Lung (tissue), 12 donors: ENCODE results near the gene SNX25. TPM values are rescaled to one million over a fixed set of nuclear protein-coding genes. Genes with fewer than 3 reads are reported as not detected.
A peak's percentile ranks its signal among the peaks of the same experiment; 100 is the strongest.

ENCODE experiments used
- ATAC-seq: fragments of 200-7000 bp; cut with Tn5 transposase; one replicate; pipeline ENCODE4 v1.9.1; 2020; ENCODE audit warnings: moderate number of reproducible peaks; ENCODE audit not compliant: insufficient read depth, low FRiP score
- DNase-seq, 3 donors: peaks; one replicate each; pipeline ENCODE4 v3.0.0-alpha.2; 2013 to 2017
- H3K27ac ChIP-seq, 2 donors: one replicate each; pipeline ENCODE4 v1.5.1; 2013; ENCODE audit warnings: mild to moderate bottlenecking in 2 of 2, moderate library complexity in 2 of 2, control low read depth in 1 of 2, inconsistent platforms in 1 of 2, low read depth in 1 of 2, low read length in 1 of 2
- H3K27me3 ChIP-seq, 3 donors: one replicate each; pipeline ENCODE4 v1.5.1; 2013; ENCODE audit warnings: low read length in 2 of 3; ENCODE audit not compliant: control insufficient read depth in 3 of 3, insufficient read depth in 3 of 3
- H3K36me3 ChIP-seq, 4 donors: one replicate each; pipeline ENCODE4 v1.5.1; 2013; ENCODE audit warnings: low read length in 4 of 4, mild to moderate bottlenecking in 1 of 4, moderate library complexity in 1 of 4; ENCODE audit not compliant: control insufficient read depth in 4 of 4, insufficient read depth in 4 of 4
- H3K4me1 ChIP-seq, 5 donors: one replicate each; pipeline ENCODE4 v1.5.1; 2013; ENCODE audit warnings: low read length in 5 of 5, mild to moderate bottlenecking in 2 of 5, moderate library complexity in 1 of 5; ENCODE audit not compliant: control insufficient read depth in 5 of 5, insufficient read depth in 5 of 5
- H3K4me3 ChIP-seq: one replicate; pipeline ENCODE4 v1.5.1; 2013; ENCODE audit warnings: mild to moderate bottlenecking, control low read depth, moderate library complexity
- H3K9ac ChIP-seq, 2 donors: one replicate each; pipeline ENCODE4 v1.5.1; 2013; ENCODE audit warnings: low read length in 2 of 2, control low read depth in 1 of 2; ENCODE audit not compliant: insufficient read depth in 1 of 2
- H3K9me3 ChIP-seq, 4 donors: one replicate each; pipeline ENCODE4 v1.5.1; 2013; ENCODE audit warnings: low read length in 3 of 4, mild to moderate bottlenecking in 1 of 4, moderate library complexity in 1 of 4; ENCODE audit not compliant: control insufficient read depth in 4 of 4, insufficient read depth in 3 of 4
- WGBS, 2 donors: extraction: QIAGEN DNeasy Blood & Tissue Kit; methylation state at CpG; one replicate each; pipeline ENCODE4 v1.1.7; 2013; 5-methylcytosine and 5-hydroxymethylcytosine counted together
- polyA plus RNA-seq, 2 donors: library from polyadenylated mRNA; stranded (reverse); fragments of 200-250 nt; gene quantifications; one replicate each; pipeline ENCODE4 v1.2.1, GENCODE V29; 2013
- total RNA-seq, 2 donors: library from RNA; depleted of rRNA in 1 of 2; stranded (reverse); fragments of >200 nt in 1 of 2; gene quantifications; one replicate each; pipeline ENCODE4 v1.2.1, GENCODE V29; 2014 to 2021
- TF ChIP-seq, protein P1 (sequence below): IDR thresholded peaks from 2 replicates; pipeline ENCODE4 v1.5.1; 2012; ENCODE audit warnings: mild to moderate bottlenecking; ENCODE audit errors: control extremely low read depth, extremely low read depth
- donor health status: control.
- donor health status: control.
- donor health status: Bipolar disorder and iron deficiency.
- donor health status: healthy.
- donor health status: DM: yes; HTN: yes; CAD: no.

The SNX25 gene
- total and polyA plus RNA-seq, 4 donors: 16.8 to 95.4 (median 49.3) TPM

DNA sequence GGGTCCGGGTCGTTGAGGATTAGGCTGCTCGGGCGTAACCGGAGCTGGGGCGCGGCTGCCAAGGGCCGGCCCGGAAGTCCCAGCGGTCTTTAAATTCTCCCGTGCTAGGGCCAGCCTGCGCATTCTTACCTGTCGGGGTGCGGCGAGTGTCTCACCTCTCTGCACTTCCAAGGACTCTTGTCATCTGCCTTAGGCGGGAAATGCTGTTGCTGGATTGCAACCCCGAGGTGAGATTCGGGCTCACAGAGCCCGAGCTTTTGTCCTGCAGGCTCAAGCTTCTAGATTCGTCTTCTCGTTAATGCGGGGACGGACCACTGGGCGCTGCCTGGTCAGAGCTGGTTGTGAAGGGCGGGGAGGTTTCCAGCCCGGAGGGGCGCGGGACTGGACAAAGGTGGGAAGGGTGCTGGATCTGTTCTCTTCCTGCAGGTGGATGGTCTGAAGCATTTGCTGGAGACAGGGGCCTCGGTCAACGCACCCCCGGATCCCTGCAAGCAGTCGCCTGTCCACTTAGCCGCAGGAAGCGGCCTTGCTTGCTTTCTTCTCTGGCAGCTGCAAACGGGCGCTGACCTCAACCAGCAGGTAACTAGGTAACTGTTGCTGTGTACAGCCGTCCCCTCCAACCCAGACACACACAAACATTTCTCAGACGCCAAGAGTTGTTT lies 187.5 kb downstream of the SNX25 start, which contains the start of gene ANKRD37:
Gene ANKRD37 (plus strand): TSS at position 118 of the 662 bp plus-strand sequence. CDS start 83 bp downstream, at position 201.
- H3K9me3 ChIP-seq: no peaks in the 10 kb centered on the region

DNA sequence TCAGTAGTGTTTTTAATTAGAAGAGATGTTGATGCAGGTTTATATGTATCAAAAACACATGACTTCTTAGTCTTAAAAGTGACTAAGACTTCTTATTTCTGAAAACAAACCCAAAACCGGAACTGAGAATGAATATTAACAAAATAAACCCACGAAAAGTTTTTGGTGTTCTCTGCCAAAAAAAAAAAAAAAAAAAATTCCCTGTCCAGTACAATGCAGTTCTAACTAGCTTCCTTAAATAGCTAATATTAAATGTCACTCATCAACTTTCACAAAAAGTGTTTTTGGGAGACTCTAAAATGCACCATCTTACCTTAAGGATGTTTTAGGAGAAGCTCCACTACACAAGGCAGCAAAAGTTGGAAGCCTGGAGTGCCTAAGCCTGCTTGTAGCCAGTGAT lies 189.2 kb downstream of the SNX25 start:
- DNase-seq (no peak), ATAC-seq (no peak)
- Histone ChIP-seq H3K4me3 (no peak overlapping the region), H3K9ac (no peak overlapping the region), H3K36me3 (peaks cover 2 to 21% (median 17%) of the 10 kb centered on the region in 4 donors), H3K9me3 (no peaks in the 10 kb centered on the region), H3K27me3 (no peaks in the 10 kb centered on the region), H3K4me1 (peaks cover 0 to 15% (median 9%) of the 10 kb centered on the region in 5 donors), H3K27ac (no peak overlapping the region)
- TF ChIP-seq, protein P1, sequence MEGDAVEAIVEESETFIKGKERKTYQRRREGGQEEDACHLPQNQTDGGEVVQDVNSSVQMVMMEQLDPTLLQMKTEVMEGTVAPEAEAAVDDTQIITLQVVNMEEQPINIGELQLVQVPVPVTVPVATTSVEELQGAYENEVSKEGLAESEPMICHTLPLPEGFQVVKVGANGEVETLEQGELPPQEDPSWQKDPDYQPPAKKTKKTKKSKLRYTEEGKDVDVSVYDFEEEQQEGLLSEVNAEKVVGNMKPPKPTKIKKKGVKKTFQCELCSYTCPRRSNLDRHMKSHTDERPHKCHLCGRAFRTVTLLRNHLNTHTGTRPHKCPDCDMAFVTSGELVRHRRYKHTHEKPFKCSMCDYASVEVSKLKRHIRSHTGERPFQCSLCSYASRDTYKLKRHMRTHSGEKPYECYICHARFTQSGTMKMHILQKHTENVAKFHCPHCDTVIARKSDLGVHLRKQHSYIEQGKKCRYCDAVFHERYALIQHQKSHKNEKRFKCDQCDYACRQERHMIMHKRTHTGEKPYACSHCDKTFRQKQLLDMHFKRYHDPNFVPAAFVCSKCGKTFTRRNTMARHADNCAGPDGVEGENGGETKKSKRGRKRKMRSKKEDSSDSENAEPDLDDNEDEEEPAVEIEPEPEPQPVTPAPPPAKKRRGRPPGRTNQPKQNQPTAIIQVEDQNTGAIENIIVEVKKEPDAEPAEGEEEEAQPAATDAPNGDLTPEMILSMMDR: no peak
- 48 to 77% methylated on average over 2 of the region's 2 CpGs for WGBS, 2 donors

More for the DNA sequence above, 187.5 kb downstream of the SNX25 start, which contains the start of gene ANKRD37:
- TF ChIP-seq, protein P1: no peak
- Histone ChIP-seq H3K4me3 (peak within 1 kb of the TSS; percentile 56), H3K4me1 (peaks cover 0 to 15% (median 9%) of the 10 kb centered on the region in 5 donors), H3K9ac (peak within 1 kb of the TSS; percentile 82 to 84), H3K36me3 (peaks cover under 1 to 13% (median 11%) of the 10 kb centered on the region in 4 donors), H3K27me3 (no peaks in the 10 kb centered on the region), H3K27ac (peak within 1 kb of the TSS; percentile 94 to 100)
- peak; percentile 3 for ATAC-seq
- peak; percentile 59 to 65 (median 63) for DNase-seq
- WGBS, 2 donors: 8 to 15% methylated on average over 38 of the region's 38 CpGs

DNA sequence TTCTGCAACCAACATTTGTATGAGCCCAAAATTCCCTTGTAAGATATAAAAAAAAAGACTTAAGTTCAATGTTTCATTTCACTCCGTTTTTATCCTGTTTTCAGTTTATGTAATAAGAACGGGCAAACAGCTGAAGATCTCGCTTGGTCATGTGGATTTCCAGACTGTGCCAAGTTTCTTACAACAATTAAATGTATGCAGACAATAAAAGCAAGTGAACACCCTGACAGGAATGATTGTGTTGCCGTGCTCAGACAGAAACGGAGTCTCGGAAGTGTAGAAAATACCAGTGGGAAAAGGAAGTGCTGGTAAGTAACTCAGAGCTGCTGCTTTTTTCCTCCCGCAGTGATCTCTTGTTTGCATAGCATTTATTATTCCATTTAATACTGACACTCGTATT lies 190.1 kb downstream of the SNX25 start:
- peaks cover 4 to 21% (median 18%) of the 10 kb centered on the region in 4 donors for H3K36me3 ChIP-seq
- no peak overlapping the region for H3K27ac ChIP-seq

More for the DNA sequence above, 190.1 kb downstream of the SNX25 start:
- Histone ChIP-seq H3K9ac (no peak overlapping the region), H3K4me1 (peaks cover 0 to 14% (median 7%) of the 10 kb centered on the region in 5 donors), H3K9me3 (no peaks in the 10 kb centered on the region), H3K4me3 (no peak overlapping the region), H3K27me3 (no peaks in the 10 kb centered on the region)
- ATAC-seq: no peak
- TF ChIP-seq, protein P1: no peak
- DNase-seq: no peak
- 72 to 75% methylated on average over 8 of the region's 8 CpGs for WGBS, 2 donors
